ENCODE data around the gene MVP. TPM values are rescaled to one million over a fixed set of nuclear protein-coding genes. Genes with fewer than 3 reads are reported as not detected.

Gene MVP
- total RNA-seq, 2 experiments from 2014 or later: 32.5 to 33.2 TPM

- Mint-ChIP-seq H3K27ac (peak overlapping the region; percentile 89), H3K9me3 (no peaks in the 10 kb centered on the region), H3K27me3 (no peaks in the 10 kb centered on the region), H3K4me1 (ENCODE audit: low read depth) (peaks cover 51% of the 10 kb centered on the region), H3K36me3 (ENCODE audit: low read depth) (peaks cover 39% of the 10 kb centered on the region), H3K4me3 (peak overlapping the region; percentile 90)
- no peak for TF ChIP-seq CTCF (IDR thresholded peaks at IDR 0.05)
- ATAC-seq (peak; percentile 47), DNase-seq (peak; percentile 90)
- intact Hi-C loops (cut with micrococcal nuclease): loop anchor here (10.0 kb wide), 1 partner anchor 107 kb away; no protein-coding TSS in a partner anchor
- ChIA-PET CTCF (interaction anchor here (2.6 kb wide), 1 partner anchor 37 kb away, joined by 10 read pairs; no protein-coding TSS in a partner anchor), POLR2A (interaction anchor here (0.6 to 9.5 kb wide), 5 partner anchors 11 to 185 kb away, joined by 3 to 167 read pairs (median 4); partner anchors contain the start of genes KIF22, MVP and PAGR1)
Measured at GRCh38 chr16:29811170-29811895, 8.9 kb upstream of the MVP start.

- peaks cover 54% of the 10 kb centered on the region for H3K4me1 Mint-ChIP-seq (ENCODE audit: low read depth)
- intact Hi-C loops (cut with micrococcal nuclease): loop anchor here (10.0 kb wide), 1 partner anchor 107 kb away; no protein-coding TSS in a partner anchor
Measured at GRCh38 chr16:29811896-29812665, 8.2 kb upstream of the MVP start, which contains the start of gene PRRT2. Gene PRRT2, plus strand, starts transcription at chr16:29812193. Its CDS starts 862 bp downstream, at chr16:29813055.

DNA sequence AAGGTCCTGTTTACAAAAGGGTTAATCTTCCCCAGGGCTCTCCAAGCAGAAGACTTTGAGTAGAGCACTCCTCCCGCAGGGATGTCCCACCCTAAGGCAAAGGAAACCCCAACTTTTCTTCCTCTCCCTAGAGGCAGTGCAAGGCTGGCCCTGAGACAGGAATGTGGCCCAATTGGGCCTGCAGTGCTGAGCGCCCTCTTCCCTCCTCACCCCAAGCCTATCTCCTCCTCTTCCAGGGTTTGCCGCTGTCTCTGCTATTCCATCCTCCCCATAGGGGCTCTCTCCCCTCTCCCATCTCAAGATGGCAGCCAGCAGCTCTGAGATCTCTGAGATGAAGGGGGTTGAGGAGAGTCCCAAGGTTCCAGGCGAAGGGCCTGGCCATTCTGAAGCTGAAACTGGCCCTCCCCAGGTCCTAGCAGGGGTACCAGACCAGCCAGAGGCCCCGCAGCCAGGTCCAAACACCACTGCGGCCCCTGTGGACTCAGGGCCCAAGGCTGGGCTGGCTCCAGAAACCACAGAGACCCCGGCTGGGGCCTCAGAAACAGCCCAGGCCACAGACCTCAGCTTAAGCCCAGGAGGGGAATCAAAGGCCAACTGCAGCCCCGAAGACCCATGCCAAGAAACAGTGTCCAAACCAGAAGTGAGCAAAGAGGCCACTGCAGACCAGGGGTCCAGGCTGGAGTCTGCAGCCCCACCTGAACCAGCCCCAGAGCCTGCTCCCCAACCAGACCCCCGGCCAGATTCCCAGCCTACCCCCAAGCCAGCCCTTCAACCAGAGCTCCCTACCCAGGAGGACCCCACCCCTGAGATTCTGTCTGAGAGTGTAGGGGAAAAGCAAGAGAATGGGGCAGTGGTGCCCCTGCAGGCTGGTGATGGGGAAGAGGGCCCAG lies 7.3 kb upstream of the MVP start:
- intact Hi-C loops (cut with micrococcal nuclease): loop anchor here (10.0 kb wide), 1 partner anchor 108 kb away; no protein-coding TSS in a partner anchor
- ChIA-PET POLR2A (interaction anchor here (1.0 to 9.5 kb wide), 4 partner anchors 9 to 220 kb away, joined by 3 to 167 read pairs (median 4); partner anchors contain the start of genes KIF22, MVP and PAGR1), CTCF (interaction anchor here (0.7 to 2.6 kb wide), 2 partner anchors 35 to 82 kb away, joined by 3 to 10 read pairs; no protein-coding TSS in a partner anchor)
- H3K9me3 Mint-ChIP-seq: no peaks in the 10 kb centered on the region
- H3K4me3 Mint-ChIP-seq: peak overlapping the region; percentile 90
- ATAC-seq: no peak
- DNase-seq: no peak
- no peaks in the 10 kb centered on the region for H3K27me3 Mint-ChIP-seq
- H3K36me3 Mint-ChIP-seq (ENCODE audit: low read depth): peaks cover 37% of the 10 kb centered on the region
- peaks cover 57% of the 10 kb centered on the region for H3K4me1 Mint-ChIP-seq (ENCODE audit: low read depth)
- H3K27ac Mint-ChIP-seq: no peak overlapping the region
- no peak for TF ChIP-seq CTCF (IDR thresholded peaks at IDR 0.05)

More at GRCh38 chr16:29811896-29812665, 8.2 kb upstream of the MVP start, which contains the start of gene PRRT2:
- Mint-ChIP-seq H3K27me3 (no peaks in the 10 kb centered on the region), H3K27ac (peak within 1 kb of the TSS; percentile 89), H3K36me3 (ENCODE audit: low read depth) (peaks cover 43% of the 10 kb centered on the region), H3K4me3 (peak within 1 kb of the TSS; percentile 90), H3K9me3 (no peaks in the 10 kb centered on the region)
- POLR2A ChIA-PET: interaction anchor here (0.6 to 9.5 kb wide), 5 partner anchors 10 to 185 kb away, joined by 3 to 167 read pairs (median 4); partner anchors contain the start of genes KIF22, MVP and PAGR1
- CTCF ChIA-PET: interaction anchor here (2.6 kb wide), 1 partner anchor 36 kb away, joined by 10 read pairs; no protein-coding TSS in a partner anchor
- ATAC-seq (no peak), DNase-seq (peak; percentile 66)
- no peak for TF ChIP-seq CTCF (IDR thresholded peaks at IDR 0.05)
